Measurements from ENCODE around the gene IL3RA.
"Not testable (repeated sequence)": the region's sequence is repeated elsewhere in the genome, so short reads cannot be mapped to it uniquely, and the experiment has no call there.

DNA sequence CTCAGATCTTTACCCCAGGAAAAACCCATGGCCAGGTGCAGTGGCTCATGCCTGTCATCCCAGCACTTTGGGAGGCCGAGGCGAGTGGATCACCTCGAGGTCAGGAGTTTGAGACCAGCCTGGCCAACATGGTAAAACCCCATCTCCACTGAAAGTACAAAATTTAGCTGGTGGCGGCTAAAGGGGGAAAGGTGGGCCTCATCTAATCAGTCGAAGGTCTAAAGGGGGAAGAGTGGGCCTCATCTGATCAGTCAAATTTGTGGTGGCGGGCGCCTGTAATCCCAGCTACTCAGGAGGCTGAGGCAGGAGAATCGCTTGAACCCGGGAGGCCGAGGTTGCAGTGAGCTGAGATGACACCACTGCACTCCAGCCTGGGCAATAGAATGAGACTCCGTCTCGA is 27.7 kb upstream of the IL3RA start:
- not testable (repeated sequence) for TF ChIP-seq STAT1 (IDR thresholded peaks at IDR 0.05; ENCODE audit: unreplicated experiment); EZH2 (IDR thresholded peaks at IDR 0.05; ENCODE audit: low read depth, unreplicated experiment)
- TF ChIP-seq, protein P1, sequence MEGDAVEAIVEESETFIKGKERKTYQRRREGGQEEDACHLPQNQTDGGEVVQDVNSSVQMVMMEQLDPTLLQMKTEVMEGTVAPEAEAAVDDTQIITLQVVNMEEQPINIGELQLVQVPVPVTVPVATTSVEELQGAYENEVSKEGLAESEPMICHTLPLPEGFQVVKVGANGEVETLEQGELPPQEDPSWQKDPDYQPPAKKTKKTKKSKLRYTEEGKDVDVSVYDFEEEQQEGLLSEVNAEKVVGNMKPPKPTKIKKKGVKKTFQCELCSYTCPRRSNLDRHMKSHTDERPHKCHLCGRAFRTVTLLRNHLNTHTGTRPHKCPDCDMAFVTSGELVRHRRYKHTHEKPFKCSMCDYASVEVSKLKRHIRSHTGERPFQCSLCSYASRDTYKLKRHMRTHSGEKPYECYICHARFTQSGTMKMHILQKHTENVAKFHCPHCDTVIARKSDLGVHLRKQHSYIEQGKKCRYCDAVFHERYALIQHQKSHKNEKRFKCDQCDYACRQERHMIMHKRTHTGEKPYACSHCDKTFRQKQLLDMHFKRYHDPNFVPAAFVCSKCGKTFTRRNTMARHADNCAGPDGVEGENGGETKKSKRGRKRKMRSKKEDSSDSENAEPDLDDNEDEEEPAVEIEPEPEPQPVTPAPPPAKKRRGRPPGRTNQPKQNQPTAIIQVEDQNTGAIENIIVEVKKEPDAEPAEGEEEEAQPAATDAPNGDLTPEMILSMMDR (conservative IDR thresholded peaks at IDR 0.05; ENCODE audit: low read depth in 2 of 2): not testable (repeated sequence)
